CD14-positive monocyte (primary cell): ENCODE results near the gene EFCAB8. TPM values are rescaled to one million over a fixed set of nuclear protein-coding genes. Genes with fewer than 3 reads are reported as not detected.
A peak's percentile ranks its signal among the peaks of the same experiment; 100 is the strongest.

Source experiments
- DNase-seq, 3 donors: peaks; one replicate each; pipeline ENCODE4 v3.0.0-alpha.2; 2011 to 2022
- H2AFZ ChIP-seq: 2 replicates; pipeline ENCODE4 v1.6.0; 2012; ENCODE audit warnings: mild to moderate bottlenecking, low read depth, low read length, inconsistent platforms; ENCODE audit not compliant: insufficient read depth, poor library complexity, severe bottlenecking
- H3K27ac ChIP-seq, 2 donors: 1 replicate in 1 of 2; 2 replicates in 1 of 2; pipeline ENCODE4 v1.5.1; 2012 to 2013; ENCODE audit warnings: low read length in 2 of 2, control low read depth in 1 of 2, inconsistent platforms in 1 of 2, low read depth in 1 of 2, mild to moderate bottlenecking in 1 of 2
- H3K27me3 ChIP-seq, 2 donors: one replicate each; pipeline versions ENCODE4 v1.6.0 to v1.6.1; 2011 to 2013; ENCODE audit warnings: low read length in 2 of 2; ENCODE audit not compliant: control insufficient read depth in 2 of 2, insufficient read depth in 2 of 2
- H3K36me3 ChIP-seq, 2 donors: replicated peaks in 1 of 2; 1 replicate in 1 of 2; 2 replicates in 1 of 2; pipeline versions ENCODE4 v1.5.1 to v1.6.1; 2012 to 2013; ENCODE audit warnings: low read length in 2 of 2, control low read depth in 1 of 2, inconsistent platforms in 1 of 2, mild to moderate bottlenecking in 1 of 2; ENCODE audit not compliant: insufficient read depth in 2 of 2, control insufficient read depth in 1 of 2
- H3K4me1 ChIP-seq, 2 donors: 1 replicate in 1 of 2; 2 replicates in 1 of 2; pipeline versions ENCODE4 v1.5.1 to v1.6.1; 2012 to 2013; ENCODE audit warnings: low read length in 2 of 2, control low read depth in 1 of 2, inconsistent platforms in 1 of 2, mild to moderate bottlenecking in 1 of 2, moderate library complexity in 1 of 2; ENCODE audit not compliant: insufficient read depth in 2 of 2, control insufficient read depth in 1 of 2
- H3K4me2 ChIP-seq: replicated peaks from 2 replicates; pipeline ENCODE3; 2012; ENCODE audit warnings: low read length, moderate library complexity, mild to moderate bottlenecking; ENCODE audit not compliant: poor library complexity, severe bottlenecking; ENCODE audit errors: extremely low read depth
- H3K4me3 ChIP-seq, 3 experiments: fragments of 200-600 bp in 1 of 3; sonication (generic) in 1 of 3; replicated peaks in 1 of 3; 1 replicate in 2 of 3; 2 replicates in 1 of 3; pipeline ENCODE4 v1.5.1; 2011 to 2013; ENCODE audit warnings: low read length in 3 of 3, mild to moderate bottlenecking in 3 of 3, control low read depth in 2 of 3, low read depth in 2 of 3, inconsistent platforms in 1 of 3, moderate library complexity in 1 of 3
- H3K79me2 ChIP-seq: 2 replicates; pipeline ENCODE4 v1.6.0; 2012; ENCODE audit warnings: mild to moderate bottlenecking, control low read depth, inconsistent platforms, low read length, moderate library complexity; ENCODE audit not compliant: insufficient read depth
- H3K9ac ChIP-seq: 2 replicates; pipeline ENCODE4 v1.6.0; 2017; ENCODE audit warnings: low read length, mild to moderate bottlenecking; ENCODE audit not compliant: insufficient read depth, poor library complexity, severe bottlenecking
- H3K9me3 ChIP-seq, 2 donors: replicated peaks in 1 of 2; 1 replicate in 1 of 2; 2 replicates in 1 of 2; pipeline versions ENCODE4 v1.5.1 to v1.6.1; 2012 to 2013; ENCODE audit warnings: low read length in 2 of 2, control low read depth in 1 of 2; ENCODE audit not compliant: control insufficient read depth in 1 of 2, insufficient read depth in 1 of 2
- H4K20me1 ChIP-seq: 2 replicates; pipeline ENCODE4 v1.6.0; 2012; ENCODE audit warnings: mild to moderate bottlenecking, low read length, control low read depth, moderate library complexity; ENCODE audit not compliant: insufficient read depth
- H3K27ac Mint-ChIP-seq, 7 donors: one replicate each; pipeline ENCODE4 v1.8.0; 2020; ENCODE audit warnings: mild to moderate bottlenecking in 7 of 7, mixed read lengths in 7 of 7, moderate library complexity in 6 of 7, inconsistent platforms in 2 of 7
- H3K27me3 Mint-ChIP-seq, 3 donors: one replicate each; pipeline ENCODE4 v1.8.0; 2021 to 2022; ENCODE audit warnings: low read depth in 3 of 3, mild to moderate bottlenecking in 3 of 3, mixed read lengths in 3 of 3, moderate library complexity in 3 of 3, inconsistent platforms in 1 of 3
- H3K36me3 Mint-ChIP-seq, 2 donors: one replicate each; pipeline ENCODE4 v1.8.0; 2020; ENCODE audit warnings: mixed read lengths in 2 of 2, inconsistent platforms in 1 of 2, mild to moderate bottlenecking in 1 of 2
- H3K4me1 Mint-ChIP-seq: one replicate; pipeline ENCODE4 v1.8.0; 2020; ENCODE audit warnings: mild to moderate bottlenecking, mixed read lengths
- H3K4me3 Mint-ChIP-seq, 2 donors: one replicate each; pipeline ENCODE4 v1.8.0; 2020; ENCODE audit warnings: mild to moderate bottlenecking in 2 of 2, mixed read lengths in 2 of 2, moderate library complexity in 1 of 2
- H3K9me3 Mint-ChIP-seq, 7 donors: one replicate each; pipeline ENCODE4 v1.8.0; 2020 to 2022; ENCODE audit warnings: mixed read lengths in 7 of 7, mild to moderate bottlenecking in 6 of 7, moderate library complexity in 6 of 7, inconsistent platforms in 2 of 7
- CTCF ChIP-seq: fragments of 200-600 bp; IDR thresholded peaks from one replicate; pipeline ENCODE4 v1.8.0; 2022; ENCODE audit warnings: antibody characterized with exemption, mild to moderate bottlenecking
- WGBS: methylation state at CpG from one replicate; pipeline ENCODE4 v1.1.5; 2013; ENCODE audit warnings: missing lambda C conversion rate; ENCODE audit not compliant: insufficient coverage; 5-methylcytosine and 5-hydroxymethylcytosine counted together
- intact Hi-C, 2 donors: fragments of 100-400 bp; cut with micrococcal nuclease; formaldehyde crosslinking; loops; one replicate each; pipeline versions ENCODE4 v1.15.0 to v1.15.1; 2023
- polyA plus RNA-seq, 3 donors: library from polyadenylated mRNA; depleted of rRNA in 1 of 3; unstranded in 2 of 3; stranded (reverse) in 1 of 3; fragments of 300-500 nt in 2 of 3; fragments of >200 nt in 1 of 3; fragmentation: Illumina TruSeq in 2 of 3; gene quantifications; 1 replicate in 2 of 3; 2 replicates in 1 of 3; pipeline ENCODE4 v1.2.3, GENCODE V29; 2012 to 2021

EFCAB8 gene
- polyA plus RNA-seq, 3 donors = 0.45 TPM; not detected in 2

GRCh38 chr20:32841174-32841573, 17.5 kb upstream of the EFCAB8 start:
- H3K9me3 Mint-ChIP-seq = peaks cover 0 to 2% (median 0%) of the 10 kb centered on the region in 7 donors
- Histone ChIP-seq H3K36me3 (peaks cover 88 to 97% of the 10 kb centered on the region in 2 donors), H3K9me3 (no peaks in the 10 kb centered on the region), H2AFZ (no peak overlapping the region), H3K4me3 (no peak overlapping the region), H3K4me1 (no peaks in the 10 kb centered on the region), H3K4me2 (no peak overlapping the region), H3K79me2 (peaks cover 67% of the 10 kb centered on the region), H4K20me1 (peaks cover 95% of the 10 kb centered on the region), H3K27ac (peak overlapping the region in 1 of 2 donors; percentile 36), H3K27me3 (no peaks in the 10 kb centered on the region), H3K9ac (no peak overlapping the region)
- H3K4me3 Mint-ChIP-seq = no peak overlapping the region
- H3K27ac Mint-ChIP-seq = peak overlapping the region in 4 of 7 donors; percentile 22 to 80 (median 64)
- TF ChIP-seq CTCF = no peak
- DNase-seq = no peak
- no peaks in the 10 kb centered on the region for H3K27me3 Mint-ChIP-seq
- H3K36me3 Mint-ChIP-seq = peaks cover 77 to 96% of the 10 kb centered on the region in 2 donors
- intact Hi-C loops = no loop called here
- H3K4me1 Mint-ChIP-seq = no peaks in the 10 kb centered on the region
- no CpG with 5 or more reads among the region's 9 CpGs for WGBS

GRCh38 chr20:32841632-32842031, 17.1 kb upstream of the EFCAB8 start:
- Histone ChIP-seq H3K9me3 (no peaks in the 10 kb centered on the region), H3K79me2 (peaks cover 66% of the 10 kb centered on the region), H3K27ac (no peak overlapping the region), H2AFZ (no peak overlapping the region), H3K27me3 (no peaks in the 10 kb centered on the region), H3K4me1 (no peaks in the 10 kb centered on the region), H3K4me2 (no peak overlapping the region), H3K9ac (no peak overlapping the region), H3K36me3 (peaks cover 88 to 97% of the 10 kb centered on the region in 2 donors), H3K4me3 (no peak overlapping the region), H4K20me1 (peaks cover 95% of the 10 kb centered on the region)
- DNase-seq = no peak
- H3K9me3 Mint-ChIP-seq = peaks cover 0 to 2% (median 0%) of the 10 kb centered on the region in 7 donors
- H3K36me3 Mint-ChIP-seq = peaks cover 77 to 96% of the 10 kb centered on the region in 2 donors
- H3K4me3 Mint-ChIP-seq = no peak overlapping the region
- H3K4me1 Mint-ChIP-seq = no peaks in the 10 kb centered on the region
- intact Hi-C loops = no loop called here
- no peak for TF ChIP-seq CTCF
- H3K27me3 Mint-ChIP-seq = no peaks in the 10 kb centered on the region
- H3K27ac Mint-ChIP-seq = peak overlapping the region in 2 of 7 donors; percentile 47 to 60
- 80% methylated on average over 1 of the region's 2 CpGs for WGBS
